Peyer's patch (tissue), 4 donors: Measurements from ENCODE around the gene NR6A1. TPM values are rescaled to one million over a fixed set of nuclear protein-coding genes. Genes with fewer than 3 reads are reported as not detected.

Source experiments
- DNase-seq, 3 donors: peaks; one replicate each; pipeline ENCODE4 v3.0.0-alpha.2; 2017 to 2019
- H3K27ac ChIP-seq, 4 donors: fragments of 200-600 bp; sonication (generic); one replicate each; pipeline ENCODE4 v1.5.1; 2016 to 2019
- H3K27me3 ChIP-seq, 2 donors: fragments of 200-600 bp; sonication (generic); one replicate each; pipeline ENCODE4 v1.5.1; 2019
- H3K36me3 ChIP-seq, 3 donors: fragments of 200-600 bp; sonication (generic); one replicate each; pipeline ENCODE4 v1.5.1; 2016 to 2019
- H3K4me1 ChIP-seq, 4 donors: fragments of 200-600 bp; sonication (generic); one replicate each; pipeline ENCODE4 v1.5.1; 2016 to 2019
- H3K4me3 ChIP-seq, 4 donors: fragments of 200-600 bp; sonication (generic); 1 replicate in 3 of 4; 2 replicates in 1 of 4; pipeline ENCODE4 v1.5.1; 2016 to 2019; ENCODE audit warnings: mild to moderate bottlenecking in 1 of 4
- H3K9me3 ChIP-seq, 4 donors: fragments of 200-600 bp; sonication (generic); one replicate each; pipeline ENCODE4 v1.5.1; 2016 to 2019; ENCODE audit warnings: mild to moderate bottlenecking in 1 of 4
- POLR2A ChIP-seq, 2 donors: fragments of 450-650 bp; IDR thresholded peaks; one replicate each; pipeline ENCODE4 v1.5.1; 2017; ENCODE audit warnings: antibody characterized with exemption in 2 of 2, mild to moderate bottlenecking in 2 of 2, moderate library complexity in 2 of 2
- total RNA-seq, 4 donors: library from RNA; depleted of rRNA; stranded (reverse); fragments of >200 nt; gene quantifications; one replicate each; pipeline ENCODE4 v1.1.0, GENCODE V29; 2016
- TF ChIP-seq, protein P1 (sequence below), 6 experiments: fragments of 450-650 bp in 4 of 6; fragments of 200-600 bp in 2 of 6; sonication (generic) in 1 of 6; IDR thresholded peaks; one replicate each; pipeline ENCODE4 v1.5.1; 2017 to 2019; ENCODE audit warnings: antibody characterized with exemption in 6 of 6, mild to moderate bottlenecking in 3 of 6, moderate library complexity in 1 of 6

Gene NR6A1
- total RNA-seq, 4 donors from 2014 or later: 10.7 to 43.0 (median 28.1) TPM

DNA sequence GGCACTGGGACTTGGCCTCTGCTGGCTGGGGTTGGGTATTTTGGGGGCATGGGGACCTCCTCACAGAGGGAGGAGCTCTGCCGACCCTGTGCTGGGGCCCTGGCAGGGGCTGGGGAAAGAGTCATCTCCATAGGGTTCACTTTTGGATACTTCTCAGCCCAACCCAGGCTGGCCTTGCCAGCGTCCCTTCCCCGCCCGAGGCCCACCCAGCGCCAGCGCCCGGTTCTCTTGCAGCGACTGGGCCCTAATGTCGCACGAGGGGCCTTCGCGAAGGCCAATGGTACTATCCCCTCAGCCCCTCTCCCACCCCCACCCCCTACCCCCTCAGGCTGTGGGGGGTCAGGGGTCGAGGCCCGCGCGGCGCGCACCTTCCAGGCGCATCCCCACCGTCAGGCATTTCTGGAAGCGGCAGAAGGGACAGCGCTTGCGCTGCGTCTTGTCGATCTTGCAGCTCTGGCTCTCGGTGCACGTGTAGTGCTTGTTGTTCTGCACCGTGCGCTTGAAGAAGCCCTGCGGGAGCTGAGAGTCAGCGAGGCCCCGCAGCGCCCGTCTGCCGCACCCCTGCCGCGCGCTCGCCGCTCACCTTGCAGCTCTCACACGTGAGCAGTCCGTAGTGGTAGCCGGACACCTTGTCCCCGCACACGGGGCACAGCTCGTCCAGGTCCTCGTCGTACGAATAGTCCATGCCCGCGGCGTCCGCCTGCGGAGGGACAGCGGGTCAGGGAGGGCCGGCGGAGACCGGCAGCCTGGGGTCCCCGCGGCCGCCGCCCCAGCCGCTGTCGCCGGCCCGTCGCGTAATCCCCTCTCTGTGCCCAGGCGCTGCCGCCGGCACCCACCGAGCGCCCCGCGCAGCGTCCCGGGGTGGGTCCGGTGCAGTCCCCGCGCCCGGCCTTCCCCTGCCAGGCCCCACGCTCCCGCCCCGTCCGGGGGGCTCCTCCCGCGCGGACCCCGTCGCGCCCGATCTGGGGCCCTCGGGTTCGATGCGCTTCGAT is 268.1 kb downstream of the NR6A1 start:
- no peaks in the 10 kb centered on the region for H3K9me3 ChIP-seq
- H3K4me1 ChIP-seq: peaks cover 0 to 20% (median 4%) of the 10 kb centered on the region in 4 donors
- DNase-seq: no peak
- TF ChIP-seq POLR2A (IDR thresholded peaks at IDR 0.05): no peak
- TF ChIP-seq, protein P1, sequence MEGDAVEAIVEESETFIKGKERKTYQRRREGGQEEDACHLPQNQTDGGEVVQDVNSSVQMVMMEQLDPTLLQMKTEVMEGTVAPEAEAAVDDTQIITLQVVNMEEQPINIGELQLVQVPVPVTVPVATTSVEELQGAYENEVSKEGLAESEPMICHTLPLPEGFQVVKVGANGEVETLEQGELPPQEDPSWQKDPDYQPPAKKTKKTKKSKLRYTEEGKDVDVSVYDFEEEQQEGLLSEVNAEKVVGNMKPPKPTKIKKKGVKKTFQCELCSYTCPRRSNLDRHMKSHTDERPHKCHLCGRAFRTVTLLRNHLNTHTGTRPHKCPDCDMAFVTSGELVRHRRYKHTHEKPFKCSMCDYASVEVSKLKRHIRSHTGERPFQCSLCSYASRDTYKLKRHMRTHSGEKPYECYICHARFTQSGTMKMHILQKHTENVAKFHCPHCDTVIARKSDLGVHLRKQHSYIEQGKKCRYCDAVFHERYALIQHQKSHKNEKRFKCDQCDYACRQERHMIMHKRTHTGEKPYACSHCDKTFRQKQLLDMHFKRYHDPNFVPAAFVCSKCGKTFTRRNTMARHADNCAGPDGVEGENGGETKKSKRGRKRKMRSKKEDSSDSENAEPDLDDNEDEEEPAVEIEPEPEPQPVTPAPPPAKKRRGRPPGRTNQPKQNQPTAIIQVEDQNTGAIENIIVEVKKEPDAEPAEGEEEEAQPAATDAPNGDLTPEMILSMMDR (IDR thresholded peaks at IDR 0.05): no peak
- H3K27ac ChIP-seq: no peak overlapping the region
- H3K4me3 ChIP-seq: no peak overlapping the region
- no peaks in the 10 kb centered on the region for H3K36me3 ChIP-seq
- peaks cover 0 to 30% of the 10 kb centered on the region in 2 donors for H3K27me3 ChIP-seq

- Histone ChIP-seq H3K36me3 (no peaks in the 10 kb centered on the region), H3K4me1 (peaks cover 0 to 20% (median 4%) of the 10 kb centered on the region in 4 donors), H3K9me3 (no peaks in the 10 kb centered on the region), H3K27me3 (peaks cover 0 to 30% of the 10 kb centered on the region in 2 donors), H3K27ac (no peak overlapping the region), H3K4me3 (no peak overlapping the region)
- TF ChIP-seq, protein P1 (IDR thresholded peaks at IDR 0.05): no peak
- no peak for TF ChIP-seq POLR2A (IDR thresholded peaks at IDR 0.05)
- no peak for DNase-seq
These were observed 269.3 kb downstream of the NR6A1 start for GRCh38 chr9:124501771-124502320.

GRCh38 chr9:124500796-124501611 is 270.1 kb downstream of the NR6A1 start:
- DNase-seq: no peak
- Histone ChIP-seq H3K36me3 (no peaks in the 10 kb centered on the region), H3K9me3 (no peaks in the 10 kb centered on the region), H3K4me1 (peaks cover 0 to 20% (median 4%) of the 10 kb centered on the region in 4 donors), H3K27me3 (peaks cover 0 to 30% of the 10 kb centered on the region in 2 donors), H3K27ac (no peak overlapping the region), H3K4me3 (no peak overlapping the region)
- TF ChIP-seq POLR2A (IDR thresholded peaks at IDR 0.05): no peak

DNA sequence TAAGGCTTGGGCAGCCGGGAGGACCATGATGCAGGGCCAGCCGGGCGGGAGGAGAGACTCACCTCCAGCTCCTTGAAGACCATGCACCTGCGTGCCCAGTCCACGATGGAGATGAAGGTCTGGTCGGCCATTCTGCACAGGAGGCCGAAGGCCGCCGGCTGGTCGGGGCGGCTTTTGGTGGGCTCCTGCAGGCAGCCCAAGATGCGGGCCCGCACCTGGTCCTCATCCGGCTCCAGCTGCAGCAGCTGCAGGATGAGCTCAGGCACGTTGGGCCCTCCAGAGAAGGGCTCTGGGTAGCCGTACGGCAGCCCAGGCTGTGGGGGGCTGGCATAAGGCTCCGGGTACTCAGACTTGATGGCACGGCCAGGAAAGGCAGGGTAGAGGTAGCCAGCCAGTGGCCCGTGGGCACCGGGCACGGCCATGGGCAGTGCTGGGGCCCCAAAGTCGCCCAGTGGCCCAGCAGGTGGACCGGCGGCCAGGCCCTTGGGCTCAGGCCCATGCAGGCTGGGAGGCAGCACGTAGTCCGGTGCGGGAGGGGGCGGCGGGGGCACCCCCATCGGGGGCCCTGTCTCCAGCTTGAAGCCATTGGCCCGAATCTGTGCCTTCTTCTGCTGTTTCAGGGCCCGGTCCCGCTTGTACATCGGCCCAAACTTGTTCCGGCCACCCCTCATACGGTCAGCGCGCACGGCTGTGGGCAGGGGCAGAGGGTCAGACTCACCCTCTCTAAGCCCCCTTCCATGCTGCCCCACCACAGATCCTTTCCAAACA is 270.9 kb downstream of the NR6A1 start:
- no peak for DNase-seq
- Histone ChIP-seq H3K36me3 (no peaks in the 10 kb centered on the region), H3K4me1 (peaks cover 0 to 20% (median 4%) of the 10 kb centered on the region in 4 donors), H3K9me3 (no peaks in the 10 kb centered on the region), H3K4me3 (no peak overlapping the region), H3K27me3 (peaks cover 0 to 24% of the 10 kb centered on the region in 2 donors), H3K27ac (no peak overlapping the region)
- TF ChIP-seq, protein P1 (IDR thresholded peaks at IDR 0.05): no peak
- TF ChIP-seq POLR2A (IDR thresholded peaks at IDR 0.05): no peak

GRCh38 chr9:124499216-124499615 is 271.9 kb downstream of the NR6A1 start:
- H3K4me3 ChIP-seq: no peak overlapping the region
- H3K27ac ChIP-seq: no peak overlapping the region
- no peak for DNase-seq
- TF ChIP-seq, protein P1 (IDR thresholded peaks at IDR 0.05): no peak
- TF ChIP-seq POLR2A (IDR thresholded peaks at IDR 0.05): no peak
- peaks cover 0 to 14% (median 3%) of the 10 kb centered on the region in 4 donors for H3K4me1 ChIP-seq
- H3K27me3 ChIP-seq: peaks cover 0 to 17% of the 10 kb centered on the region in 2 donors
- H3K36me3 ChIP-seq: no peaks in the 10 kb centered on the region
- H3K9me3 ChIP-seq: no peaks in the 10 kb centered on the region
